H1 (cell line): ENCODE data around the gene CFD. TPM values are rescaled to one million over a fixed set of nuclear protein-coding genes. Genes with fewer than 3 reads are reported as not detected.
A peak's percentile ranks its signal among the peaks of the same experiment; 100 is the strongest.

Experiments
- CTCF ChIA-PET: fragments of 300-600 bp; sonication (Branson Sonifier 250); formaldehyde crosslinking; loops from one replicate; lab custom pipeline; 2021; ENCODE audit not compliant: partially characterized antibody; lab: Charles Lee
- POLR2A ChIA-PET: fragments of 300-600 bp; sonication (Branson Sonifier 250); formaldehyde crosslinking; loops from one replicate; lab custom pipeline; 2021; ENCODE audit warnings: inconsistent platforms; ENCODE audit not compliant: partially characterized antibody; lab: Charles Lee
- DNase-seq, 2 experiments: peaks; one replicate each; pipeline versions ENCODE4 v3.0.0 to v3.0.0-alpha.2; 2010 to 2022; ENCODE audit warnings: low spot score in 2 of 2, low read depth in 1 of 2, mixed read lengths in 1 of 2
- FAIRE-seq: peaks from 2 replicates; lab custom pipeline; 2011; peaks lifted over from hg19 to GRCh38; lab: Jason Lieb, UNC
- H2AFZ ChIP-seq: 2 replicates; pipeline ENCODE4 v1.8.1; 2012; ENCODE audit warnings: low read length, inconsistent platforms
- H2AK5ac ChIP-seq: 2 replicates; pipeline ENCODE4 v1.6.1; 2013; ENCODE audit warnings: low read depth, low read length
- H2BK120ac ChIP-seq: replicated peaks from 2 replicates; pipeline ENCODE3; 2013; ENCODE audit warnings: low read depth, low read length, inconsistent platforms
- H2BK12ac ChIP-seq: 2 replicates; pipeline ENCODE4 v1.6.1; 2013; ENCODE audit warnings: low read depth, low read length
- H2BK15ac ChIP-seq: 2 replicates; pipeline ENCODE4 v1.6.1; 2013; ENCODE audit warnings: low read length
- H2BK20ac ChIP-seq: 2 replicates; pipeline ENCODE4 v1.6.1; 2013; ENCODE audit warnings: low read length
- H2BK5ac ChIP-seq: 2 replicates; pipeline ENCODE4 v1.6.1; 2013; ENCODE audit warnings: low read depth, low read length
- H3K14ac ChIP-seq: 2 replicates; pipeline ENCODE4 v1.6.1; 2013; ENCODE audit warnings: inconsistent platforms; ENCODE audit not compliant: insufficient read length
- H3K18ac ChIP-seq: 2 replicates; pipeline ENCODE4 v1.6.1; 2013; ENCODE audit warnings: low read length; ENCODE audit errors: extremely low read depth
- H3K23ac ChIP-seq: 2 replicates; pipeline ENCODE4 v1.6.1; 2013; ENCODE audit warnings: inconsistent platforms; ENCODE audit not compliant: insufficient read length
- H3K23me2 ChIP-seq: 2 replicates; pipeline ENCODE4 v1.6.1; 2013; ENCODE audit warnings: low read depth, low read length
- H3K27ac ChIP-seq: 2 replicates; pipeline ENCODE4 v1.6.1; 2011; ENCODE audit warnings: low read depth, low read length, inconsistent platforms
- H3K27me3 ChIP-seq, 4 experiments: replicated peaks in 1 of 4; 1 replicate in 1 of 4; 2 replicates in 3 of 4; pipeline versions ENCODE4 v1.6.1 to v1.8.1; 2011 to 2013; ENCODE audit warnings: low read length in 3 of 4, mild to moderate bottlenecking in 3 of 4, inconsistent platforms in 2 of 4, mixed read lengths in 2 of 4, moderate library complexity in 1 of 4; ENCODE audit not compliant: control insufficient read depth in 3 of 4, insufficient read depth in 3 of 4; ENCODE audit errors: extremely low read depth in 1 of 4
- H3K36me3 ChIP-seq, 4 experiments: 2 replicates each; pipeline versions ENCODE4 v1.6.1 to v1.8.1; 2011 to 2013; ENCODE audit warnings: mild to moderate bottlenecking in 4 of 4, low read length in 3 of 4, moderate library complexity in 2 of 4, control low read depth in 1 of 4, inconsistent platforms in 1 of 4; ENCODE audit not compliant: insufficient read depth in 4 of 4, control insufficient read depth in 2 of 4
- H3K4ac ChIP-seq: replicated peaks from 2 replicates; pipeline ENCODE3; 2013; ENCODE audit warnings: low read length, low read depth, mixed read lengths, inconsistent platforms; ENCODE audit not compliant: insufficient read length
- H3K4me1 ChIP-seq, 4 experiments: replicated peaks in 1 of 4; 1 replicate in 1 of 4; 2 replicates in 3 of 4; pipeline versions ENCODE4 v1.6.1 to v1.8.1; 2011 to 2013; ENCODE audit warnings: low read length in 3 of 4, inconsistent platforms in 2 of 4, mixed read lengths in 1 of 4; ENCODE audit not compliant: insufficient read depth in 4 of 4, control insufficient read depth in 3 of 4
- H3K4me2 ChIP-seq, 2 experiments: 2 replicates each; pipeline versions ENCODE4 v1.6.1 to v1.8.1; 2011 to 2013; ENCODE audit warnings: low read depth in 2 of 2, low read length in 2 of 2, control low read depth in 1 of 2, inconsistent platforms in 1 of 2, mild to moderate bottlenecking in 1 of 2; ENCODE audit not compliant: insufficient read depth in 1 of 2
- H3K4me3 ChIP-seq, 4 experiments: fragments of 200-600, 300-600 bp in 1 of 4; sonication (generic), shearing (Covaris generic), sonication (Bioruptor Twin) in 1 of 4; 2 replicates each; pipeline versions ENCODE4 v1.5.1 to v1.8.1; 2011 to 2016; ENCODE audit warnings: low read length in 4 of 4, low read depth in 3 of 4, control low read depth in 2 of 4, inconsistent platforms in 2 of 4, mild to moderate bottlenecking in 2 of 4, mixed read lengths in 1 of 4, moderate library complexity in 1 of 4; ENCODE audit not compliant: insufficient read depth in 2 of 4; ENCODE audit errors: extremely low read depth in 1 of 4
- H3K56ac ChIP-seq: replicated peaks from 2 replicates; pipeline ENCODE3; 2013; ENCODE audit warnings: low read depth, mild to moderate bottlenecking, mixed read lengths, low read length, inconsistent platforms; ENCODE audit not compliant: insufficient read length
- H3K79me1 ChIP-seq: 2 replicates; pipeline ENCODE4 v1.6.1; 2013; ENCODE audit warnings: low read depth, low read length, control low read depth
- H3K79me2 ChIP-seq, 2 experiments: 2 replicates each; pipeline versions ENCODE4 v1.6.1 to v1.8.1; 2012 to 2013; ENCODE audit warnings: low read length in 2 of 2, mild to moderate bottlenecking in 2 of 2, inconsistent platforms in 1 of 2; ENCODE audit not compliant: insufficient read depth in 2 of 2, control insufficient read depth in 1 of 2
- H3K9ac ChIP-seq, 4 experiments: replicated peaks in 1 of 4; 1 replicate in 1 of 4; 2 replicates in 3 of 4; pipeline versions ENCODE4 v1.6.1 to v1.8.1; 2011 to 2013; ENCODE audit warnings: low read depth in 3 of 4, low read length in 3 of 4, control low read depth in 2 of 4, mild to moderate bottlenecking in 2 of 4, moderate library complexity in 2 of 4, inconsistent platforms in 1 of 4; ENCODE audit errors: extremely low read depth in 1 of 4
- H3K9me3 ChIP-seq, 2 experiments: 2 replicates each; pipeline versions ENCODE4 v1.6.1 to v1.8.1; 2012 to 2013; ENCODE audit warnings: mild to moderate bottlenecking in 2 of 2, moderate library complexity in 2 of 2, control low read depth in 1 of 2, inconsistent platforms in 1 of 2, low read depth in 1 of 2, low read length in 1 of 2, mixed read lengths in 1 of 2; ENCODE audit not compliant: insufficient read depth in 2 of 2
- H4K20me1 ChIP-seq, 2 experiments: replicated peaks in 1 of 2; 2 replicates each; pipeline versions ENCODE3 to v1.8.1; 2011 to 2013; ENCODE audit warnings: inconsistent platforms in 2 of 2, low read length in 2 of 2, mild to moderate bottlenecking in 1 of 2; ENCODE audit not compliant: insufficient read depth in 2 of 2, control insufficient read depth in 1 of 2
- H4K5ac ChIP-seq: 2 replicates; pipeline ENCODE4 v1.6.1; 2013; ENCODE audit warnings: low read length, low read depth, mixed read lengths, inconsistent platforms; ENCODE audit not compliant: insufficient read length
- H4K8ac ChIP-seq: 2 replicates; pipeline ENCODE4 v1.8.0; 2013; ENCODE audit warnings: mild to moderate bottlenecking, moderate library complexity, low read length, inconsistent platforms; ENCODE audit not compliant: insufficient read depth; ENCODE audit errors: extremely low read depth
- H4K91ac ChIP-seq: replicated peaks from 2 replicates; pipeline ENCODE3; 2013; ENCODE audit warnings: low read length, mixed read lengths, inconsistent platforms; ENCODE audit not compliant: insufficient read length
- ASH2L ChIP-seq: fragments of 200-600, 300-600 bp; sonication (generic); IDR thresholded peaks from one replicate; pipeline ENCODE4 v1.7.1; 2017; ENCODE audit warnings: low read length
- BACH1 ChIP-seq: IDR thresholded peaks from 2 replicates; pipeline ENCODE4 v1.6.1; 2012; ENCODE audit warnings: low read length, improper control_type of control experiment
- BRCA1 ChIP-seq: IDR thresholded peaks from 2 replicates; pipeline ENCODE4 v1.6.1; 2012; ENCODE audit warnings: low read depth, low read length, improper control_type of control experiment
- CREB1 ChIP-seq: IDR thresholded peaks from 2 replicates; pipeline ENCODE4 v1.6.1; 2012; ENCODE audit warnings: inconsistent platforms
- EP300 ChIP-seq, 2 experiments: IDR thresholded peaks; 1 replicate in 1 of 2; 2 replicates in 1 of 2; pipeline ENCODE4 v1.6.1; 2011 to 2012; ENCODE audit warnings: low read depth in 2 of 2, low read length in 2 of 2, mild to moderate bottlenecking in 2 of 2, borderline replicate concordance in 1 of 2, inconsistent platforms in 1 of 2, moderate library complexity in 1 of 2
- KDM4A ChIP-seq: IDR thresholded peaks from one replicate; pipeline ENCODE4 v1.7.1; 2012; ENCODE audit warnings: low read depth, mild to moderate bottlenecking, moderate library complexity, low read length, inconsistent platforms; ENCODE audit not compliant: severe bottlenecking
- MAFK ChIP-seq: IDR thresholded peaks from 2 replicates; pipeline ENCODE4 v1.6.1; 2012; ENCODE audit warnings: low read depth, mild to moderate bottlenecking, improper control_type of control experiment, low read length
- POLR2A ChIP-seq, 2 experiments: IDR thresholded peaks; 1 replicate in 1 of 2; 2 replicates in 1 of 2; pipeline ENCODE4 v1.6.1; 2011; ENCODE audit warnings: low read depth in 2 of 2, low read length in 2 of 2, mild to moderate bottlenecking in 2 of 2; ENCODE audit errors: control extremely low read depth in 1 of 2
- WGBS, 2 experiments: shearing (Covaris generic) in 1 of 2; methylation state at CpG; one replicate each; pipeline versions ENCODE4 v1.1.6 to v1.1.7; 2013 to 2015; ENCODE audit warnings: low lambda C conversion rate in 2 of 2, mixed read lengths in 2 of 2, inconsistent platforms in 1 of 2, low coverage in 1 of 2, missing lambda C conversion rate in 1 of 2; ENCODE audit not compliant: insufficient replicate concordance in 2 of 2, insufficient coverage in 1 of 2, insufficient read length in 1 of 2; ENCODE audit errors: extremely low coverage in 1 of 2, missing lambda C conversion rate in 1 of 2; 5-methylcytosine and 5-hydroxymethylcytosine counted together
- polyA plus RNA-seq, 7 experiments: library from polyadenylated mRNA; depleted of rRNA in 3 of 7; stranded (reverse) in 5 of 7; unstranded in 2 of 7; fragments of >200 nt in 5 of 7; fragments of 200-250 nt in 2 of 7; gene quantifications; 1 replicate in 5 of 7; 2 replicates in 1 of 7; 4 replicates in 1 of 7; pipeline versions ENCODE4 v1.2.1 to v1.2.3, GENCODE V29; 2011 to 2013; ENCODE audit warnings: missing spikeins in 2 of 7, mixed read lengths in 2 of 7
- total RNA-seq: library from RNA; stranded (reverse); fragmentation: NEBNext Ultra II Directional; extraction: Animal tissue kit (Norgen Biotek cat#: 25700); gene quantifications from 2 replicates; pipeline ENCODE4 v1.2.1, GENCODE V29; 2021
- TF ChIP-seq, protein P1 (sequence below): IDR thresholded peaks from 2 replicates; pipeline ENCODE4 v1.6.1; 2012; ENCODE audit warnings: inconsistent platforms
- TF ChIP-seq, protein P2 (sequence below), 3 experiments: IDR thresholded peaks; 1 replicate in 2 of 3; 2 replicates in 1 of 3; pipeline versions ENCODE4 v1.5.1 to v1.6.1; 2011; ENCODE audit warnings: low read length in 3 of 3, mild to moderate bottlenecking in 3 of 3, inconsistent platforms in 2 of 3, low read depth in 1 of 3, moderate library complexity in 1 of 3; ENCODE audit not compliant: insufficient read depth in 1 of 3; ENCODE audit errors: control extremely low read depth in 1 of 3

The CFD gene
- total and polyA plus RNA-seq, 2 of the 8 experiments (the other 6 are each of a cell fraction or from before 2014, with no cell fraction given): 1.7 to 2.8 TPM

DNA sequence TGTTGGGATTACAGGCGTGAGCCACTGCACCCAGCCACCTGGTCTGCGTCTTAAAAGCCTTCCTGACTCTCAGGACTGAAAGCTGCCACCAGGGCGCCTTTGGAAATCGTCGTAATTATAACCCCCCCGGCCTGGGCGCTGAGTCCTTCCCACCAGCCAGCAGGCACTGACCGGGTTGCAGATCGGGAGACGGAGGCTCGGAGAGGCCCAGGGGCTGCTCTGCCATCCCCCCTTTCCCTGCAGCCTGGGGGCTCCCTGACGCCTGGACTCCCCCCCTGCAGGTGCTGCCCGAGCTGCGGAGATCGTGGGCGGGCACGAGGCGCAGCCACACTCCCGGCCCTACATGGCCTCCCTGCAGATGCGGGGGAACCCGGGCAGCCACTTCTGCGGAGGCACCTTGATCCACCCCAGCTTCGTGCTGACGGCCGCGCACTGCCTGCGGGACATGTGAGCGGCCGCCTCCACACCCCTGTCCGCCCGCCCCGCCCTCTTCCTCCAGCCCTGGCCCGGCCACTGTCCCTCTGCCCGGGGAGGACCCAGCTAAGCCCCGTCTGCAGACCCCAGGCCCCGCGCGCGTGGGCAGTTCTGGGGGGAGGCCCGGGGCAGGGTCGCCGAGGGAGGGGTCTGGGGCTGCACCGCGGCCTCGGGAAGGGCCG is 16.2 kb upstream of the CFD start:
- Histone ChIP-seq H3K4me3 (peak overlapping the region in 3 of 4 experiments; percentile 23 to 53 (median 30); a peak in 5 of 8 replicates), H3K14ac (no peak overlapping the region), H2AFZ (peak overlapping the region; percentile 3; the same call in 1 of the 2 replicates), H3K4me1 (peaks cover 0 to 6% (median 4%) of the 10 kb centered on the region in 4 experiments; a peak in 4 of 7 replicates), H3K9ac (no peak overlapping the region), H3K27me3 (peaks cover 7 to 21% (median 16%) of the 10 kb centered on the region in 4 experiments), H2BK20ac (no peak overlapping the region), H3K23ac (no peak overlapping the region), H3K79me2 (no peaks in the 10 kb centered on the region), H3K36me3 (no peaks in the 10 kb centered on the region), H2BK5ac (no peak overlapping the region), H4K8ac (peak overlapping the region; percentile 68), H3K4me2 (peak overlapping the region; percentile 66 to 84), H4K5ac (no peak overlapping the region), H2BK120ac (no peak overlapping the region), H3K56ac (no peak overlapping the region), H3K4ac (no peak overlapping the region), H3K18ac (no peak overlapping the region), H3K23me2 (peaks cover 6% of the 10 kb centered on the region; the same call in 1 of the 2 replicates), H2BK15ac (no peak overlapping the region), H4K91ac (no peak overlapping the region), H3K79me1 (no peaks in the 10 kb centered on the region), H3K27ac (no peak overlapping the region), H3K9me3 (no peaks in the 10 kb centered on the region), H4K20me1 (no peaks in the 10 kb centered on the region), H2BK12ac (no peak overlapping the region; the same call in 1 of the 2 replicates), H2AK5ac (no peak overlapping the region)
- FAIRE-seq (no peak), DNase-seq (no peak)
- 19% methylated on average over 29 of the region's 46 CpGs; no CpG with 5 or more reads in 1 of the 2 experiments for WGBS, 2 experiments
- ChIA-PET POLR2A (interaction anchor here (0.6 to 5.4 kb wide), 8 partner anchors 8 to 59 kb away, joined by 3 to 30 read pairs (median 4); no protein-coding TSS in a partner anchor), CTCF (interaction anchor here (1.0 to 1.3 kb wide), 3 partner anchors 13 to 73 kb away, joined by 3 to 4 read pairs (median 3); no protein-coding TSS in a partner anchor)
- no peak for TF ChIP-seq BRCA1
- TF ChIP-seq, protein P1, sequence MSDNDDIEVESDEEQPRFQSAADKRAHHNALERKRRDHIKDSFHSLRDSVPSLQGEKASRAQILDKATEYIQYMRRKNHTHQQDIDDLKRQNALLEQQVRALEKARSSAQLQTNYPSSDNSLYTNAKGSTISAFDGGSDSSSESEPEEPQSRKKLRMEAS: peak; percentile 86
- TF ChIP-seq KDM4A: peak; percentile 73
- TF ChIP-seq BACH1: no peak
- peak; percentile 30 for TF ChIP-seq ASH2L
- no peak for TF ChIP-seq MAFK
- no peak for TF ChIP-seq POLR2A (IDR thresholded peaks at IDR 0.05; ENCODE audit: control extremely low read depth in 1 of 2, low read depth in 2 of 2, low read length in 2 of 2)
- TF ChIP-seq, protein P2, sequence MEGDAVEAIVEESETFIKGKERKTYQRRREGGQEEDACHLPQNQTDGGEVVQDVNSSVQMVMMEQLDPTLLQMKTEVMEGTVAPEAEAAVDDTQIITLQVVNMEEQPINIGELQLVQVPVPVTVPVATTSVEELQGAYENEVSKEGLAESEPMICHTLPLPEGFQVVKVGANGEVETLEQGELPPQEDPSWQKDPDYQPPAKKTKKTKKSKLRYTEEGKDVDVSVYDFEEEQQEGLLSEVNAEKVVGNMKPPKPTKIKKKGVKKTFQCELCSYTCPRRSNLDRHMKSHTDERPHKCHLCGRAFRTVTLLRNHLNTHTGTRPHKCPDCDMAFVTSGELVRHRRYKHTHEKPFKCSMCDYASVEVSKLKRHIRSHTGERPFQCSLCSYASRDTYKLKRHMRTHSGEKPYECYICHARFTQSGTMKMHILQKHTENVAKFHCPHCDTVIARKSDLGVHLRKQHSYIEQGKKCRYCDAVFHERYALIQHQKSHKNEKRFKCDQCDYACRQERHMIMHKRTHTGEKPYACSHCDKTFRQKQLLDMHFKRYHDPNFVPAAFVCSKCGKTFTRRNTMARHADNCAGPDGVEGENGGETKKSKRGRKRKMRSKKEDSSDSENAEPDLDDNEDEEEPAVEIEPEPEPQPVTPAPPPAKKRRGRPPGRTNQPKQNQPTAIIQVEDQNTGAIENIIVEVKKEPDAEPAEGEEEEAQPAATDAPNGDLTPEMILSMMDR (IDR thresholded peaks at IDR 0.05; ENCODE audit: control extremely low read depth in 1 of 3, insufficient read depth in 1 of 3, low read depth in 1 of 3, low read length in 3 of 3): peak in 2 of 3 experiments; percentile 3 to 5; a peak in 1 of 4 replicates
- TF ChIP-seq EP300 (IDR thresholded peaks at IDR 0.05; ENCODE audit: borderline replicate concordance in 1 of 2, low read depth in 2 of 2, low read length in 2 of 2): no peak
- no peak for TF ChIP-seq CREB1
